Measurements from ENCODE around the gene IDH2.

- TF ChIP-seq, protein P1, sequence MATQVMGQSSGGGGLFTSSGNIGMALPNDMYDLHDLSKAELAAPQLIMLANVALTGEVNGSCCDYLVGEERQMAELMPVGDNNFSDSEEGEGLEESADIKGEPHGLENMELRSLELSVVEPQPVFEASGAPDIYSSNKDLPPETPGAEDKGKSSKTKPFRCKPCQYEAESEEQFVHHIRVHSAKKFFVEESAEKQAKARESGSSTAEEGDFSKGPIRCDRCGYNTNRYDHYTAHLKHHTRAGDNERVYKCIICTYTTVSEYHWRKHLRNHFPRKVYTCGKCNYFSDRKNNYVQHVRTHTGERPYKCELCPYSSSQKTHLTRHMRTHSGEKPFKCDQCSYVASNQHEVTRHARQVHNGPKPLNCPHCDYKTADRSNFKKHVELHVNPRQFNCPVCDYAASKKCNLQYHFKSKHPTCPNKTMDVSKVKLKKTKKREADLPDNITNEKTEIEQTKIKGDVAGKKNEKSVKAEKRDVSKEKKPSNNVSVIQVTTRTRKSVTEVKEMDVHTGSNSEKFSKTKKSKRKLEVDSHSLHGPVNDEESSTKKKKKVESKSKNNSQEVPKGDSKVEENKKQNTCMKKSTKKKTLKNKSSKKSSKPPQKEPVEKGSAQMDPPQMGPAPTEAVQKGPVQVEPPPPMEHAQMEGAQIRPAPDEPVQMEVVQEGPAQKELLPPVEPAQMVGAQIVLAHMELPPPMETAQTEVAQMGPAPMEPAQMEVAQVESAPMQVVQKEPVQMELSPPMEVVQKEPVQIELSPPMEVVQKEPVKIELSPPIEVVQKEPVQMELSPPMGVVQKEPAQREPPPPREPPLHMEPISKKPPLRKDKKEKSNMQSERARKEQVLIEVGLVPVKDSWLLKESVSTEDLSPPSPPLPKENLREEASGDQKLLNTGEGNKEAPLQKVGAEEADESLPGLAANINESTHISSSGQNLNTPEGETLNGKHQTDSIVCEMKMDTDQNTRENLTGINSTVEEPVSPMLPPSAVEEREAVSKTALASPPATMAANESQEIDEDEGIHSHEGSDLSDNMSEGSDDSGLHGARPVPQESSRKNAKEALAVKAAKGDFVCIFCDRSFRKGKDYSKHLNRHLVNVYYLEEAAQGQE (IDR thresholded peaks at IDR 0.05; ENCODE audit: low read depth) = no peak
- TF ChIP-seq CTCF (IDR thresholded peaks at IDR 0.05 in 2 of 3, conservative IDR thresholded peaks at IDR 0.05 in 1 of 3; ENCODE audit: borderline replicate concordance in 1 of 3, insufficient read depth in 1 of 3, low read depth in 2 of 3, low read length in 2 of 3) (no peak), POLR2A (IDR thresholded peaks at IDR 0.05; ENCODE audit: borderline replicate concordance, extremely low read depth, insufficient read depth, insufficient read length) (no peak), CEBPB (IDR thresholded peaks at IDR 0.05; ENCODE audit: low read depth) (no peak)
Observed at GRCh38 chr15:90051874-90052273, 50.4 kb downstream of the IDH2 start.
